Inflammatory macrophage (primary cell): ENCODE data around the gene TANGO2.

Experiments used
- DNase-seq, 2 donors: peaks; one replicate each; pipeline ENCODE4 v3.0.0-alpha.2; 2020 to 2022

The TANGO2 gene

DNA sequence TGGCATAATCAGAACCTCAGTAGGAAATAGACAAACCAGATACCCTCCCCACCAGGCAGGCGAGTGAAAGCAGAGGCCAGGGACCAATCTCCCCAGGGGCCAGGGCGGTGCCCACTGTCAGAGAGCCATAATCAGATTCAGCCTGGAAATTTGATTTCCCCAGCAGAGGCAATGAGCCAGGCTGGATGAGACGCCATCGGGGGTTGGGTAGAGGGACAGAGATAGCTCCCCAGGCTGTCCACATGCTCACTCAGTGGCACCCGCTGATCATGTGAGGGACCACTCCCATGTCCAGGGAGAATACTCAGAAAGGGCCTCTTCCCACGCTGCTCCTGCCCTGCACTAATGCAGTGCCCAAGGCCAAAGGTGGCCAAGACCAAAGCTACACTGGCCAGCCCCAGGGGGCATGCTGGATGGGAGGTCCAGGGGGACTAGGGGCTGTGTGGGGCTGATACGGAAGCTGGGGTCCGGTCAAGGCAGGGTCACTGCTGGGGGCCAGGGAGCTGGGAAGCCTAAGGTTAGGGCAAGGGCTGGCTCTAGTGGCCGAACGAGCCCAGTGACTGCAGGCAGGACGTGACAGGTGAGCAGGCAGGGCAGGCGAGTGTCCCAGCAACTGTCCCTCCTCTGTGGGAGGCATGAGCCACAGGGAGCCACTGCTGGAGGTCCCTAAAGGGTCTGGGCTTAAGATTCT is 24.1 kb upstream of the TANGO2 start:
- no peak for DNase-seq

DNA sequence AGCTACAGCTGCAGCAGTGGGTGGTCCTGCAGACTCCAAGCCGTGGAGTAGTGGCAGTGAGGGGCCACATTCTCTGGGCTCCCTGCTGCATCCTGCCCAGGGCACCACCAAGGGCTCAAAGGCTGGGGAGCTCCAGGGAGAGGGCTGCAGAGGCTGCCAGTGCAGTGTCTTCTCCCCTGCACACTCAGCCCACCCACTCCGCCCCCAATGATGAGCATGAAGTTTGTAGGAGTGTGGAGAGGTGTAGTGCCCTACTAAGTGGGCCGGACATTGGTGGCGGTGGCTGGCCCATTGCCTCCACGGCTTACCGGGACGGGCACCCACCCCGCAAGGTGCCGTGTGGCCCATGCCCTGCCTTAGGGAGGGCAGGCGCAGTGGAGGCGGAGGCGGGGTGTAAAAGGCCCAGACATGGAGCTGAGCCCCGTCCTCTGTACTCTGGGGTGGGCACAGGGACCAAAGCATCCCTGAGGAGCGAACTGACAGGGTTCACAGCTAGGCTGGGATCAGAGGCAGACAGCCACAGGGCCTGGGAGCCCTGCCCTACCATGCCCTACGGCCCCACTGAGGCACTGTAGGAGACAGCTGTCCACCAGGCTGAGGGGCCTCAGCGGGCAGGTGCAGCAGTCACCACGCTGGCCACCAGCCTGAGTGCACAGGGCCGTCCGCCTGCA is 23.2 kb upstream of the TANGO2 start:
- DNase-seq, result no peak

DNA sequence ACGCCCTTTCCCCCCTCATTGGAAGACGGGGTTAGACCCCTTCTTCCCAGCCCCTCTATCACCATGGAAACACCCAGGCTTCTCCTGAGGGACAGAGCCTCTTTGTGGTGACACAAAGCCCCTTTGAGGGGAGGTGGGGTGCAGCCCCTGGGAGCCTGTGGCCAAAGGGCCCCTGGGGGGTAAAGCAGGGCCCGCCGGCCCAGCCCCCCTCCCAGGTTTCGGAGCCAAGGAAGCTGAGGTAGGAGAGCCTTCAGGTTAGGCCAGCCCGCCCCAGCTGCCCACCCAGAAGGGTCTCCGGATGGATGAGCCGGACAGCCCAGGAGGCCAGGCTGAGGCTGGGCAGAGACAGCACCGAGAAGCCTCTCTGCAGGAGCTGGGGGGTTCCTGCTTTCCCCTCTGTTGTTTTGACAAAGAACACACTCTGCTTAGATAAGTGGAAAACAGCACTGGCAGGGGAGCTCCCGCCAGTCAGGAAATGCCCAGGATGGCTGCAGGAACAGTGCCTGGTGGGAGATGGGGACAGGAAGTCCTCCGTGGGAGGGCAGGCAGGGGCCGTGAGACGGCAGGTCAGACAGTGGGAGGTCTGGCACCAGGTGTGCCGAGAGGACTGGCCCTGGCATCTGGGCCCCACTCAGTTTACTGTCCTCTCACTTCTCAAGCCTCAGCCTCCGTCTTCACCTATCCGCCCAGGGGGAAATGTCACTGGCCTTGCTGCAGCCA is 22.5 kb upstream of the TANGO2 start:
- DNase-seq, result no peak

GRCh38 chr22:19998991-19999820 is 21.7 kb upstream of the TANGO2 start:
- no peak for DNase-seq

- no peak for DNase-seq
These were observed 20.4 kb upstream of the TANGO2 start for GRCh38 chr22:20000246-20001081.

DNA sequence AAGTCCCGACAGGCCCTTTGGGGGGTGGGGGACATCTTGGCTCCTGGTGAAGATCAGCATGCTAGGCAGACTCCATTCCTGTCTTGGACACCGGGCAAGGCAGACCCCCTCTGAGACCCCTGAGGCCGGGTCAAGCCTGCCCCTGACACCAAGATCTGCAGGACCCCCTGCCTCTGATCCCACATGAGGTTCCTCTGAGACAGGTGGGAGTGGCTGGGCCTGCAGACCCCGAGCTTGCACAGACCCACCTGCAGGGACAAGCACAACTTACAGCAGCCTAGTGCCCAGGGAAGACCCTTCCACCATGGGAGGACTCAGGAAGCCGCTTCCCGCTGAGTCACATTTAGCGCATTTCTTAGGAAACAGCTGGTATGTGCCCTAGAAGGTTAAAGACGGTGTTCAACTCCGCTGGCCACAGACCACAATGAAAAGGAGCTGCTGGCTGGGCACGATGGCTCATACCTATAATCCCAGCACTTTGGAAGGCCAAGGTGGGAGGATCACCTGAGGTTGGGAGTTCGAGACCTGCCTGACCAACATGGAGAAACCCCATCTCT is 19.8 kb upstream of the TANGO2 start:
- DNase-seq, result no peak

GRCh38 chr22:20002128-20002527 is 18.8 kb upstream of the TANGO2 start:
- no peak for DNase-seq

GRCh38 chr22:20002636-20003035 is 18.3 kb upstream of the TANGO2 start:
- DNase-seq, result no peak

DNA sequence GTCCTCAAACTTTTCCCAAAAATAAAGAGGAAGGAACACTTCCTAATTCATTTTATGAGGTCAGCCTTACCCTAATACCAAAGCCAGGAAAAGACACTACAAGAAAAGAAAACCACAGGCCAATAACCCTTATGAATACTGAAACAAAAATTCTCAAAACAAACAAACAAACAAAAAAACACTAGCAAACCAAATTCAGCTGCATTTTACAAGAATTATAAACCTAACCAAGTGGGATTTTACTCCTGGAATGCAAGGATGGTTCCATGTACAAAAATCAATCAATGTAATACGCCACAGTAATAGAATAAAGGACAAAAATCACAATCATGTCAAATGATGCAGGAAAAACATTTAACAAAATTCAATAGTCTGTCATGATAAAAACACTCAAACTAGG is 17.6 kb upstream of the TANGO2 start:
- no peak for DNase-seq

- no peak for DNase-seq
These were observed 16.4 kb upstream of the TANGO2 start for GRCh38 chr22:20004464-20004863.

DNA sequence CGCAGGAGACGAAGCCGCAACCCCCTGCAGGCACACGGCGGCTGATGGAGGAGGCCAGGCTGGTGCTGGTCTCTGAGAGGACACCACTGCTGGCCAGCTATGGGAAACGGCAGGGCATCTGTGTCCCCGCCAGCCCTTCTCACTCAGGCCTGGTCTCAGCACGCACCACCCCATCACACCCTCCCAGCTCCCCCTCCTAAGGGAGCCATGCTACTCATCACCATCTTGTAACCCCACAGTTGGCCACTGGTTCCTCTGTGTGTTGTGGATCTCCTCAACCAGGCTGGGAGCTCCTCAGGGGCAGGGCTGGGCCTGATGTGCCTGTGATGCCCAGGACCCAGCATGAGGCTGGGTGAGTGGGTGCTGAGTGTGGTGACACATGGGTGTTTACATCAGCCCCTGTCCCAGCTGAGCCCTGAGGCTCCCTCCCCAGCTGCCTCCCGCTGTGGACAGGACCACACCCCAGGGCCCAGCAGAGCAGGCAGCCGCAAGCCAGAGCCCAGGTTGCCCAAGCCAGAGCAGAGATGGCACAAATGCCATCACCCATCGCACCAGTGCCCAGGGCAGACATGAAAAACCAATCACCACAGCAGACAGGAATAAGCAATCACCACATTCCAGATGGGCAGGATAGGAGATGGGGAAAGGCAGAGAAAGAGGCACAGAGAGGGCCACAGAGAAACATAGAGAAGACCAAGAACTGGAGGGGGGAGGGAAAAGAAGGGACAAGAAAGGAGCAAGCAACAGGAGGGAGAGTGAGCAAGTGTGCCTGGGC is 12.5 kb upstream of the TANGO2 start:
- DNase-seq, result no peak

GRCh38 chr22:20009018-20009491 is 11.9 kb upstream of the TANGO2 start:
- no peak for DNase-seq

DNA sequence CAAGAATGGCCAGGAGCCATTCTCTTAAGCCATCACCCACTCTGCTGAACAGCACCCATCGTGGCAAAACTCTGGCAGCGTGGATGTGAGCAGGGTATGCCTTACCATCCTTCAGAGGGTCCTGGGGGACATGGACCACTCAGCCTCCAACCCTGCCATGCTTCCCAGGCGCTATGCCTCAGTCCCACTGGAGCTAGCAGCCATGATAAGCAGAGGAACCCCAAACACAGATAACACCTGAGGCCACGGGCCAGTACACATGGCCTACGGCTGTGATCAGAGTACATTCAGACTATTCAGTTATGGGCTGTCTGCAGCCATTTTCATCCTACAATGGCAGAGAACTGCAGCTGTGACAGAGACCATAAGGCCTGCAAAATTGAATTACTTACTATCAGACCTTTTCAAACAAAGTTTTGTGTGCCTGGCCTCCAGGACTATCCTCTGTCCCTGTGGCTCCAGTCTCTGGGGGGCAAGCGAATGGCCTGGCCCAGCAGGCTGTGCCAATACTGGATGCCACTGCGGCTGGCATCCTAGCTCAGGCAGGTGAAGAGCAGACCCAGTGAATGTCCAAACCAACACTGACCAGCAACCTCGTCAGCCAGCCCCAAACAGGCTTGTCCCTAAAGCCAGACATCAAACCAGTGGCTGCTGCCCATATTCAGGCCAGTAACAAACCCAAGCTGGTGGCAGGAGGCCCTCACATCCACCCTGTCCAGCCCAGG is 11.2 kb upstream of the TANGO2 start:
- DNase-seq, result no peak

DNA sequence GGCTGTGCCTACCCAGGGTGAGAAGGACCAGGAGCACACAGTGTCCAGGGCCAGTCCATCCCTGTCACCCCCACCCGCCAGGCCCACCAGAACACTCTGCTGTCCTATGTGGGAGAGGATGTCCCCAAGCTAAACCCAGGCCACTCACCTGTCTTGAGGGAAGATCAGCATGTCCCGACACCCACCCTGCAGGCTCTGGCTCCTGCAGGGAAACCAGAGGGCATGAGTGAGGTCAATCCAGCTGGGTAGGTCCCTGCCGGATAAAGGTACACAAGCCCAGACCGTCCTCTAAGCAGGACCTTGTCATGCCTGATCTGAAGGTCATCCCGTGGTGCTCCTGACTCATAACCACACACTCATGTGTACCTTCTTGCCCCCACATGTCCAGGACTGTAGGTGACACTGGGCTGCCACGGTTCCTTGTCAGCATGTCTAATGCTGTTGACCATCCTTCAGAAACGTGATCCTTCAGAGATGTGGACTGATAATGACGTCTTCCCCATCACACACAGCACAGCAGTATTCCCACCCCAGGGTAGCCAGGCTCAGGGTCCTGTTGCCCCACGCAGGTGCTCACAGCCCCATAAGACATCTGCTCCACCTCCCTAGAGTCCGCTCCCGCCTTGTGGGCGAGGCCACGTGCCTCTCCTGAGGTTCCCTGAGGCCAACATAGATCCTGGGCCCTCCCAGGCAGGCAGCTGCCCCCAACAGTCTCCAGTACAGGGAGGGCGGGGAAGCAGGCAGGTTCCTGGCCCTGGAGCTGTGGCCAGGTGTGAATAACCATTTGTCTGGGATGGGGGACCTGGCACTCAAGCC is 10.4 kb upstream of the TANGO2 start:
- no peak for DNase-seq

GRCh38 chr22:20011123-20011992 is 9.6 kb upstream of the TANGO2 start:
- no peak for DNase-seq

DNA sequence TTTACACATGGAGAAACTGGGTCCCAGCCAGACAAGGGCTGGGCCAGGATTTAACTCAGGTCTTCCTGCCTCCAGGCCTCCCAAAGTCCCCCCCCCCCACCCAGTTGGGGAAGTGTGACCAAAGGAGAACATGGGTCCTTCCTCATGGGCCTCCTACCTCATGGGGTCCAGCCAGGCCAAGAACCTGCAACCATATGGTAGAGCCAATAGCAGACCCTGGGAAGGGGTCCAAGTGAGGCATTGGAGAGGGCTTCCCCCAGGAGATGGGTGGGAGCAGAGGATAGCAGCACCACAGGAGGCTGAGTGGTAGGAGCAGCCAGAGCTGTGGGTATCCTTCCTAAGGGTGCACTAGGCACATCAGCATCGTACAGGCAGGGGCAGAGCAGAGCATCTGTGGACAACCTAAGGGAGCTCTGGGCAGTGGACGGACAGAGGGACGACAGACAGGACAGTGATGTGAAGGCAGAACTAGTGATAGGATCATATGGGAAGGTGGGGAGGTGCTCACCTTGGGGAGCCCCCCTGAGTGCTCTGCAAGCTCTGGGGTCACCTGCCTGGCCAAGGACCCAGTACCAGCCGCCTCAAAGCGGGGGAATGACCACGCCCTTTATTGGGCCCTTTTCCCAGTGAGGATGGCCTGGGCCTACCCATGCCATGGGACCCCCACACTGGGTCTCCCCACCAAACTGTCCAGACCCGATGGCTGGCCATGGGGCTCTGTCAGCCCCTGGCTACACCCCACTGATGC is 8.7 kb upstream of the TANGO2 start:
- no peak for DNase-seq

DNA sequence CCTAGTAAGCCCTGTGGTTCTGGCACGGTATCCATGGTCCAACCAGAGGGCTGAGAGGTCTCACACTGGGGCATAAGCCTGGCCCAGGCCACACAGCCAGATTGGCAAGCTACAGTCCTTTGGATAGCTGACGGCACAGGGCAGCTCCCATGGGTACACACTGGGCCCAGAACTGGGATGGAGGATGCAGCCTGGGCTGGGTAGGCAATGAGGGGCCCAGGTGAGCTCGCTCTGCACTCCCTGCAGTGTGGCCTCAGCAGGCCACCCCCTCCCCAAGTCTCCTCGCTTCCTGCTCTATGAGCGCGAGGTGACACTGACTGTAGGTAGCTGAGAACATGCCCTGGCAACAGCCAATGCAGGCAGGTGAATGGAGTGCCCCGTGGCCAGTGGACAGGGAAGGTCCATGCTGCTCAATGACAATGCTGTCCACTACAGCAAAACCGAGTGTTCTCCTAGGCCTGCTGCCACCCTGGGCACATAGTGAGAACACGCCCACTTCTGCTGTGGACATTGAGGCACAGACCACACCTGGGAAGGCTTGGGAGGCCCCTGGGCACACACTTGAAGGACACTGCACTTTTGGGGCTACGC is 8.1 kb upstream of the TANGO2 start:
- DNase-seq, result no peak
